Psoas muscle (tissue), 8 donors: Measurements from ENCODE around the gene RHOBTB1. TPM values are rescaled to one million over a fixed set of nuclear protein-coding genes. Genes with fewer than 3 reads are reported as not detected.

Experiments used
- ATAC-seq, 4 donors: fragments of 200-7000 bp; cut with Tn5 transposase; one replicate each; pipeline ENCODE4 v1.9.1; 2020; ENCODE audit warnings: moderate library complexity in 3 of 4, mild to moderate bottlenecking in 2 of 4
- DNase-seq, 2 donors: peaks; one replicate each; pipeline ENCODE4 v3.0.0-alpha.2; 2020
- H3K27ac ChIP-seq: fragments of 200-600 bp; one replicate; pipeline ENCODE4 v1.8.0; 2022
- H3K27me3 ChIP-seq, 3 donors: fragments of 200-600 bp in 1 of 3; one replicate each; pipeline versions ENCODE4 v1.6.1 to v1.8.0; 2013 to 2022; ENCODE audit warnings: low read length in 2 of 3, mild to moderate bottlenecking in 2 of 3, moderate library complexity in 1 of 3; ENCODE audit not compliant: insufficient read depth in 3 of 3
- H3K36me3 ChIP-seq, 2 donors: fragments of 200-600 bp in 1 of 2; one replicate each; pipeline versions ENCODE4 v1.6.1 to v1.8.0; 2013 to 2022; ENCODE audit warnings: low read depth in 1 of 2, mild to moderate bottlenecking in 1 of 2, moderate library complexity in 1 of 2; ENCODE audit not compliant: insufficient read depth in 1 of 2
- H3K4me1 ChIP-seq: fragments of 200-600 bp; one replicate; pipeline ENCODE4 v1.8.0; 2022
- H3K4me3 ChIP-seq: fragments of 200-600 bp; one replicate; pipeline ENCODE4 v1.8.0; 2022; ENCODE audit warnings: mild to moderate bottlenecking
- H3K9me3 ChIP-seq: fragments of 200-600 bp; one replicate; pipeline ENCODE4 v1.8.0; 2022
- CTCF ChIP-seq: fragments of 200-600 bp; IDR thresholded peaks from one replicate; pipeline ENCODE4 v1.8.0; 2022; ENCODE audit warnings: antibody characterized with exemption
- WGBS, 3 donors: extraction: QIAGEN DNeasy Blood & Tissue Kit; methylation state at CpG; one replicate each; pipeline versions ENCODE4 v1.1.6 to v1.1.7; 2013; 5-methylcytosine and 5-hydroxymethylcytosine counted together
- intact Hi-C, 2 donors: fragments of 100-400 bp; cut with DNase I; formaldehyde crosslinking; loops; one replicate each; pipeline versions ENCODE4 v1.11.0 to v1.14.2; 2022
- polyA plus RNA-seq, 3 donors: library from polyadenylated mRNA; stranded (reverse); fragments of 200-250 nt; gene quantifications; one replicate each; pipeline ENCODE4 v1.2.3, GENCODE V29; 2013
- total RNA-seq, 4 donors: library from RNA; stranded (reverse); fragmentation: NEBNext Ultra II Directional in 2 of 4; extraction: Animal tissue kit (Norgen Biotek cat#: 25700) in 2 of 4; gene quantifications; one replicate each; pipeline versions ENCODE4 v1.2.1 to v1.2.4, GENCODE V29; 2021 to 2023
- donor health status: healthy with polysubstance abuse.
- donor health status: DM: no; HTN: no; CAD: no; lungs with moderate emphysema.
- donor health status: Bipolar disorder and iron deficiency.
- donor health status: healthy.
- donor health status: DM: yes; HTN: yes; CAD: no.
- donor health status: DM: no; HTN: no; CAD: no.
- donor health status: DM: no; HTN: no; CAD: no.
- donor health status: DM: yes; HTN: yes; CAD: no.

The RHOBTB1 gene
- total and polyA plus RNA-seq, 7 donors: 1.8 to 47.4 (median 23.6) TPM

GRCh38 chr10:60948851-60949250 lies 4.9 kb upstream of the RHOBTB1 start:
- no peak overlapping the region for H3K4me3 ChIP-seq
- ATAC-seq: no peak
- no peak for TF ChIP-seq CTCF
- intact Hi-C loops: no loop called here
- no peaks in the 10 kb centered on the region for H3K36me3 ChIP-seq
- no peak for DNase-seq
- H3K27ac ChIP-seq: peak overlapping the region; percentile 11
- H3K9me3 ChIP-seq: no peaks in the 10 kb centered on the region
- H3K4me1 ChIP-seq: peaks cover 16% of the 10 kb centered on the region
- 91 to 97% (median 97%) methylated on average over 1 of the region's 1 CpG for WGBS, 3 donors
- H3K27me3 ChIP-seq: no peaks in the 10 kb centered on the region

GRCh38 chr10:60944910-60945297 lies 919 bp upstream of the RHOBTB1 start:
- H3K27ac ChIP-seq: peak overlapping the region; percentile 99
- H3K4me1 ChIP-seq: peaks cover 26% of the 10 kb centered on the region
- H3K9me3 ChIP-seq: no peaks in the 10 kb centered on the region
- ATAC-seq: peak; percentile 35 to 51 (median 44)
- intact Hi-C loops: loop anchor here (5.0 kb wide), 3 partner anchors 43 to 93 kb away; no protein-coding TSS in a partner anchor
- peak in 1 of 2 donors; percentile 21 for DNase-seq
- peak overlapping the region; percentile 90 for H3K4me3 ChIP-seq
- TF ChIP-seq CTCF: no peak
- 15 to 17% (median 15%) methylated on average over 4 of the region's 4 CpGs for WGBS, 3 donors
- peaks cover 0 to 6% of the 10 kb centered on the region in 2 donors for H3K36me3 ChIP-seq
- no peaks in the 10 kb centered on the region for H3K27me3 ChIP-seq

DNA sequence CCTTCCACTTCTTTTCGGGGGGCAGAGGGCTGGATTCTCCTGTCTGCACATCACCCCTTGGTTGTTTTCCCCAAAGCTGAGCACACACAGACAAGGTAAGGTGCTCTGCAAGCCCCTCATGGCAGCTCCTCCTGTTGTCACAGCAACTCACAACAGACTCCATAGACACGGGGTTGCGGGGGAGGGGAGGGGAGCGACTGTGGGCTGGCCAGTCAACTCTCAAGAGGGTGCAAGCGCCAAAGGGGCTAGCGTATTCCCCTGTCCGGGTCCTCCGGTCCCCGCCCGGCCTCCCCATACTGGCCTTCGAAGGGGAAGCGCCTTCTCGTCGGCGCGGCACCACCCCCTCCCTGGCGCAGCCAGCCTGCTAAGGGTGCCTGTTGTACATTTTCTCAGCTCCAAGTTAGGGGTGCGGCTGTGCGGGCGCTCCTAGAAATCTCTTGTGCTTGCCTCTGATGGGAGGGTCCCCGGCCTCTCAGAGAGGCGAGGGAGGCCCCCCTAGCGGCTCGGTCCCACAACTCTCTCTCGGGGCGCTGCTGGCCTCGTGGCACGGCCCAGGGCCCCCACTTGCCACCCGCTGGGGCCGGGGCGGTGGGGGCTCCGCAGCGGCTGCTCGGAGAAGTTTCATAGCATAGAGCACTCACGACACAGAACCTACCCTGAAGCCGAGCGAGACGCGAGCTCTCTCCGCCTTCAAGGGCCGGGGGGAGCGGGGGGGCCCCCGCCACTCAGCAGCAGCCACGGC lies 498 bp downstream of the RHOBTB1 start:
- Histone ChIP-seq H3K4me3 (peak overlapping the region; percentile 90), H3K36me3 (peaks cover 0 to 9% of the 10 kb centered on the region in 2 donors), H3K27ac (peak overlapping the region; percentile 99), H3K27me3 (no peaks in the 10 kb centered on the region), H3K4me1 (peaks cover 37% of the 10 kb centered on the region), H3K9me3 (no peaks in the 10 kb centered on the region)
- intact Hi-C loops: loop anchor here (5.0 kb wide), 3 partner anchors 41 to 91 kb away; no protein-coding TSS in a partner anchor
- 0 to 1% (median 1%) methylated on average over 35 to 44 of the region's 44 CpGs for WGBS, 3 donors
- no peak for TF ChIP-seq CTCF
- DNase-seq (peak; percentile 68 to 79), ATAC-seq (peak; percentile 32 to 62 (median 48))

DNA sequence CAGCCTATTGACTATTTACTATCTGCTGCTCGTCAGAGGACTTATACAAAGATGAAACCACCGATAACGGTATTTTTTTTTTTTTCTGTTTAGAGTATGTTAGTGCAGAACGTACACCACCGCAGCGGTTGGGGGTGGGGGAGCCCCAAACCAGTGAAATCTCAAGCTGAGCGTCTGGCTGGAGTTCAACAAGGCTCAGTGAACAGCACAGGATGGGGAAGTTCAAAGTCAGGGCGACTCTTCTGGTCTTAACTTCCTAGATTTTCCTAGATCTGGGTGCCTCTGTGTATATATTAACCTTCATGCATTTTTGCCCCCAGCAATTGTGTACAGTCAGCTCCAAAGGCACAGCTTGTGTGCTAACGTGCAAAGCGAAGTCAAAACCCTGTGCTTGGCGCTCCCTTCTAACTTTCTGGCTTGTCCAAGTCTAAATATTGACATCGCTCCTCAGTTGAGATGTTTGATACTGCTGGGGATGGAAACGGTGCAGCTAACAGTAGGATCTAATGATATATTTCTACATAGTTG lies 1.1 kb downstream of the RHOBTB1 start:
- intact Hi-C loops: loop anchor here (5.0 kb wide), 3 partner anchors 41 to 91 kb away; no protein-coding TSS in a partner anchor
- peak overlapping the region; percentile 90 for H3K4me3 ChIP-seq
- peaks cover 42% of the 10 kb centered on the region for H3K4me1 ChIP-seq
- no peaks in the 10 kb centered on the region for H3K9me3 ChIP-seq
- ATAC-seq (peak in 1 of 4 donors; percentile 2), DNase-seq (peak; percentile 36 to 61)
- peak overlapping the region; percentile 99 for H3K27ac ChIP-seq
- WGBS, 3 donors: 0 to 1% (median 1%) methylated on average over 13 of the region's 13 CpGs
- H3K36me3 ChIP-seq: peaks cover 0 to 9% of the 10 kb centered on the region in 2 donors
- no peak for TF ChIP-seq CTCF
- no peaks in the 10 kb centered on the region for H3K27me3 ChIP-seq
